DLD1 (cell line): ENCODE measurements around the gene TRIM22.

ENCODE experiments used
- in situ Hi-C: cut with HindIII; loops from 2 replicates; pipeline ENCODE4 v1.10.0; 2017; ENCODE audit warnings: low sequenced_read_pairs

Gene TRIM22

GRCh38 chr11:5737670-5738392, 48.2 kb downstream of the TRIM22 start:
- in situ Hi-C loops, result no loop called here

GRCh38 chr11:5738431-5738830, 48.8 kb downstream of the TRIM22 start:
- in situ Hi-C loops, result no loop called here

GRCh38 chr11:5746614-5747013, 57.0 kb downstream of the TRIM22 start:
- in situ Hi-C loops, result no loop called here

- in situ Hi-C loops, result no loop called here
Measured at GRCh38 chr11:5749836-5750235, 60.2 kb downstream of the TRIM22 start.

GRCh38 chr11:5753943-5754342, 64.4 kb downstream of the TRIM22 start, which contains the start of gene OR52N4:
Gene OR52N4, plus strand, starts transcription at chr11:5754243. Its CDS starts 498 bp downstream, at chr11:5754741.
- in situ Hi-C loops, result no loop called here
